A673 (cell line): ENCODE measurements around the gene ORC5. TPM values are rescaled to one million over a fixed set of nuclear protein-coding genes. Genes with fewer than 3 reads are reported as not detected.

Experiments
- BruUV-seq: library from RNA; stranded (reverse); fragments of 400-500 nt; replicated peaks from 2 replicates; lab custom pipeline; 2021; lab: Mats Ljungman, UMichigan
- CTCF ChIA-PET: fragments of 300-600 bp; sonication (Branson Sonifier 250); formaldehyde crosslinking; loops from one replicate; lab custom pipeline; 2022; ENCODE audit warnings: antibody characterized with exemption; lab: Charles Lee
- POLR2A ChIA-PET: fragments of 300-600 bp; sonication (Branson Sonifier 250); formaldehyde crosslinking; loops from one replicate; lab custom pipeline; 2022; ENCODE audit warnings: antibody characterized with exemption; ENCODE audit not compliant: low non-redundant PET; lab: Charles Lee
- DNase-seq: peaks from one replicate; pipeline ENCODE4 v3.0.0-alpha.2; 2015; ENCODE audit warnings: low spot score
- H3K27ac ChIP-seq: fragments of 200-600 bp; sonication (generic); 2 replicates; pipeline ENCODE4 v1.5.1; 2016; ENCODE audit warnings: mixed run types, low read depth, mild to moderate bottlenecking, mixed read lengths, antibody characterized with exemption, low read length; ENCODE audit not compliant: poor library complexity, severe bottlenecking
- H3K27me3 ChIP-seq: fragments of 200-600 bp; sonication (generic); replicated peaks from 2 replicates; pipeline ENCODE4 v1.6.1; 2017; ENCODE audit warnings: mixed run types, low read depth, mild to moderate bottlenecking, mixed read lengths, antibody characterized with exemption, low read length; ENCODE audit not compliant: insufficient read depth, poor library complexity
- H3K36me3 ChIP-seq: fragments of 200-600 bp; sonication (generic); 2 replicates; pipeline ENCODE4 v1.6.1; 2016; ENCODE audit warnings: mixed run types, mild to moderate bottlenecking, mixed read lengths, antibody characterized with exemption, low read length; ENCODE audit not compliant: insufficient read depth, poor library complexity, severe bottlenecking
- H3K4me1 ChIP-seq: fragments of 200-600 bp; sonication (generic); 2 replicates; pipeline ENCODE4 v1.6.1; 2017; ENCODE audit warnings: mixed run types, mild to moderate bottlenecking, mixed read lengths, antibody characterized with exemption, low read length; ENCODE audit not compliant: insufficient read depth, poor library complexity, severe bottlenecking
- H3K4me3 ChIP-seq: fragments of 200-600 bp; sonication (generic); 2 replicates; pipeline ENCODE4 v1.5.1; 2016; ENCODE audit warnings: low read depth, mixed run types, mild to moderate bottlenecking, mixed read lengths, low read length; ENCODE audit not compliant: poor library complexity, severe bottlenecking
- H3K9me3 ChIP-seq: fragments of 200-600 bp; sonication (generic); 2 replicates; pipeline ENCODE4 v1.6.1; 2016; ENCODE audit warnings: mixed run types, low read depth, mild to moderate bottlenecking, mixed read lengths, antibody characterized with exemption, low read length; ENCODE audit not compliant: poor library complexity, severe bottlenecking
- CTCF ChIP-seq: fragments of 300-800, 200-600 bp; sonication (generic); conservative IDR thresholded peaks from 2 replicates; pipeline ENCODE4 v1.5.1; 2017; ENCODE audit warnings: low read depth, mild to moderate bottlenecking, antibody characterized with exemption, low read length, moderate library complexity, mixed read lengths
- EZH2 ChIP-seq: fragments of 200-600 bp; sonication (generic); IDR thresholded peaks from 2 replicates; pipeline ENCODE4 v1.6.1; 2017; ENCODE audit warnings: borderline replicate concordance, low read depth, mild to moderate bottlenecking, mixed read lengths, antibody characterized with exemption, low read length; ENCODE audit not compliant: poor library complexity, severe bottlenecking
- intact Hi-C: fragments of 100-400 bp; cut with micrococcal nuclease; formaldehyde crosslinking; loops from one replicate; pipeline ENCODE4 v1.10.0; 2022; ENCODE audit not compliant: unreplicated experiment
- total RNA-seq: library from RNA; stranded (reverse); gene quantifications from 2 replicates; pipeline ENCODE4 v1.2.3, GENCODE V29; 2021

The ORC5 gene
- total RNA-seq, 1 experiment from 2014 or later: 36.7 TPM

GRCh38 chr7:104153287-104153686 is 54.5 kb downstream of the ORC5 start:
- no peaks in the 10 kb centered on the region for H3K27me3 ChIP-seq
- H3K4me3 ChIP-seq: no peak overlapping the region
- POLR2A ChIA-PET: no interaction called here
- H3K36me3 ChIP-seq: no peaks in the 10 kb centered on the region
- CTCF ChIA-PET: no interaction called here
- no peak overlapping the region for H3K27ac ChIP-seq
- no peak for DNase-seq
- H3K9me3 ChIP-seq: no peaks in the 10 kb centered on the region
- BruUV-seq: no TSS peak
- intact Hi-C loops: no loop called here
- peaks cover under 1% of the 10 kb centered on the region for H3K4me1 ChIP-seq
- TF ChIP-seq EZH2: no peak
- no peak for TF ChIP-seq CTCF

GRCh38 chr7:104152468-104152867 is 55.3 kb downstream of the ORC5 start:
- Histone ChIP-seq H3K36me3 (no peaks in the 10 kb centered on the region), H3K9me3 (no peaks in the 10 kb centered on the region), H3K27ac (no peak overlapping the region), H3K4me3 (no peak overlapping the region), H3K4me1 (peaks cover 6% of the 10 kb centered on the region), H3K27me3 (no peaks in the 10 kb centered on the region)
- DNase-seq: no peak
- no peak for TF ChIP-seq CTCF
- TF ChIP-seq EZH2: no peak
- ChIA-PET POLR2A (no interaction called here), CTCF (no interaction called here)
- no TSS peak for BruUV-seq
- intact Hi-C loops: no loop called here

GRCh38 chr7:104150470-104150869 is 57.3 kb downstream of the ORC5 start:
- Histone ChIP-seq H3K27me3 (no peaks in the 10 kb centered on the region), H3K4me3 (no peak overlapping the region), H3K9me3 (no peaks in the 10 kb centered on the region), H3K36me3 (no peaks in the 10 kb centered on the region), H3K4me1 (peaks cover 19% of the 10 kb centered on the region), H3K27ac (no peak overlapping the region)
- ChIA-PET POLR2A (no interaction called here), CTCF (no interaction called here)
- no peak for DNase-seq
- intact Hi-C loops: no loop called here
- TF ChIP-seq CTCF: no peak
- TF ChIP-seq EZH2: no peak
- BruUV-seq: no TSS peak
